GM12801 (cell line): Measurements from ENCODE around the gene NACC1.

Experiments
- TF ChIP-seq, protein P1 (sequence below): IDR thresholded peaks from one replicate; pipeline ENCODE4 v1.5.1; 2011; ENCODE audit warnings: control low read depth; ENCODE audit not compliant: insufficient read length; ENCODE audit errors: extremely low read depth

NACC1 gene

GRCh38 chr19:13149628-13150186 is 31.6 kb downstream of the NACC1 start:
- TF ChIP-seq, protein P1, sequence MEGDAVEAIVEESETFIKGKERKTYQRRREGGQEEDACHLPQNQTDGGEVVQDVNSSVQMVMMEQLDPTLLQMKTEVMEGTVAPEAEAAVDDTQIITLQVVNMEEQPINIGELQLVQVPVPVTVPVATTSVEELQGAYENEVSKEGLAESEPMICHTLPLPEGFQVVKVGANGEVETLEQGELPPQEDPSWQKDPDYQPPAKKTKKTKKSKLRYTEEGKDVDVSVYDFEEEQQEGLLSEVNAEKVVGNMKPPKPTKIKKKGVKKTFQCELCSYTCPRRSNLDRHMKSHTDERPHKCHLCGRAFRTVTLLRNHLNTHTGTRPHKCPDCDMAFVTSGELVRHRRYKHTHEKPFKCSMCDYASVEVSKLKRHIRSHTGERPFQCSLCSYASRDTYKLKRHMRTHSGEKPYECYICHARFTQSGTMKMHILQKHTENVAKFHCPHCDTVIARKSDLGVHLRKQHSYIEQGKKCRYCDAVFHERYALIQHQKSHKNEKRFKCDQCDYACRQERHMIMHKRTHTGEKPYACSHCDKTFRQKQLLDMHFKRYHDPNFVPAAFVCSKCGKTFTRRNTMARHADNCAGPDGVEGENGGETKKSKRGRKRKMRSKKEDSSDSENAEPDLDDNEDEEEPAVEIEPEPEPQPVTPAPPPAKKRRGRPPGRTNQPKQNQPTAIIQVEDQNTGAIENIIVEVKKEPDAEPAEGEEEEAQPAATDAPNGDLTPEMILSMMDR: no peak

GRCh38 chr19:13150187-13150930 is 32.3 kb downstream of the NACC1 start, which contains the start of the genes IER2 and STX10:
TSS of gene IER2 (plus strand) at chr19:13150411. CDS start at chr19:13153187, 2,776 bp downstream.
TSS of gene STX10 (minus strand) at chr19:13150375. CDS start at chr19:13150173, 202 bp downstream.
- TF ChIP-seq, protein P1: no peak

DNA sequence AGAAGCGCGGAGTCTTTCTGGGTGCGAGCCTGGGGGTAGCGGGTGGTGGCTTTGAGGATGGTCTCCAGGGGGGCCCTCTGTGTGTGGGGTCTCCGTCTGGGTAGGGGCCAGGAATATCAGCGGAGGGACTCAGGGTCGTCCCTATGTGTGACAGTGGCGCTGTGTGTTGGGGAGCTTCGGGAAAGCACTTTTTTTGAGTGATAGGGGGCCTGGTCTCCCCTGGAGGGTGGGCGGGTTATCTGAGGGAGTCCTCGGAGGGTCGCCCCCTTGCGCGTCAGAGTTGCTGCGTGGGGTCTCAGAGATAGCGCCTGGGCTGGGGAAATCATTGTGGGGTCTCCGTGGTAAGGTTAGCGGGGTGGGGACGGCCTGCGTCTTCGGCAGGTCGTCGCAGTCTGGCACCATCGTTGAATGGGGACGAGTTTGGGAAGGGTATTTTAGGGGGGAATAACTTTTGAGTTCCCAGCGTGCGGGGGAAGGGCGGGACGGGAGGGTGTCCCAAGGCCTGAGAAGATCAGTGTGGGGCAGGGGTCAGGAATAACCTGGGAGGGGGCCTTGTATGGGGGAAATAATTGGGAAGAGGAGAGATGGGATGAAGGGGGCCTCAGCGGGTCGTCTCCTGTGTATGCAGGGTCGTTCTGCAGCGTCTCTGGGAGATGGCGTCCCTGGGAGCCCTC is 33.0 kb downstream of the NACC1 start:
- TF ChIP-seq, protein P1: no peak

- TF ChIP-seq, protein P1: no peak
These were observed 33.7 kb downstream of the NACC1 start for GRCh38 chr19:13151605-13152355.

- TF ChIP-seq, protein P1: no peak
These were observed 34.4 kb downstream of the NACC1 start for GRCh38 chr19:13152356-13152973.

GRCh38 chr19:13152974-13153568 is 35.0 kb downstream of the NACC1 start:
- TF ChIP-seq, protein P1: no peak
